NB4 (cell line): ENCODE results near the gene KRT79.

Source experiments
- MYC ChIP-seq: IDR thresholded peaks from 2 replicates; pipeline ENCODE4 v1.6.1; 2011; ENCODE audit warnings: low read depth, low read length
- POLR2A ChIP-seq: IDR thresholded peaks from 2 replicates; pipeline ENCODE4 v1.6.1; 2011; ENCODE audit warnings: mild to moderate bottlenecking; ENCODE audit not compliant: insufficient read length; ENCODE audit errors: extremely low read depth
- TF ChIP-seq, protein P1 (sequence below): IDR thresholded peaks from one replicate; pipeline ENCODE4 v1.5.1; 2012; ENCODE audit warnings: low read depth, low read length
- TF ChIP-seq, protein P2 (sequence below): IDR thresholded peaks from 2 replicates; pipeline ENCODE4 v1.6.1; 2011; ENCODE audit warnings: low read depth, low read length

DNA sequence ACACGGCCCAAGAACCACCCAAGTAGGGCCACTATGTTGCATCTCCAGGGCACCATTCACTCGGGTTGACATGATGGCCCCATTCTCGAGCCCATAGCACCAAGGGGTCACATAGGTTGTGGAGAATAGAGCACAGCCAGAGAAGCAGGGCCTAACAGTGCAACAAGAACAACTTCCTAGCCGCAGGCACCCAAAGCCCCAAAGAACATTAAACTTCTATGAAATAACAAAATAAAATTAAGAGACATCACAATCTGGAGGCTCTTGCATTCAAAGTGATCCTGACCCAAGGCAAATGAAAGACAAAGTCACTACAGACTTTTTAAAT lies 22.1 kb downstream of the KRT79 start:
- TF ChIP-seq, protein P1, sequence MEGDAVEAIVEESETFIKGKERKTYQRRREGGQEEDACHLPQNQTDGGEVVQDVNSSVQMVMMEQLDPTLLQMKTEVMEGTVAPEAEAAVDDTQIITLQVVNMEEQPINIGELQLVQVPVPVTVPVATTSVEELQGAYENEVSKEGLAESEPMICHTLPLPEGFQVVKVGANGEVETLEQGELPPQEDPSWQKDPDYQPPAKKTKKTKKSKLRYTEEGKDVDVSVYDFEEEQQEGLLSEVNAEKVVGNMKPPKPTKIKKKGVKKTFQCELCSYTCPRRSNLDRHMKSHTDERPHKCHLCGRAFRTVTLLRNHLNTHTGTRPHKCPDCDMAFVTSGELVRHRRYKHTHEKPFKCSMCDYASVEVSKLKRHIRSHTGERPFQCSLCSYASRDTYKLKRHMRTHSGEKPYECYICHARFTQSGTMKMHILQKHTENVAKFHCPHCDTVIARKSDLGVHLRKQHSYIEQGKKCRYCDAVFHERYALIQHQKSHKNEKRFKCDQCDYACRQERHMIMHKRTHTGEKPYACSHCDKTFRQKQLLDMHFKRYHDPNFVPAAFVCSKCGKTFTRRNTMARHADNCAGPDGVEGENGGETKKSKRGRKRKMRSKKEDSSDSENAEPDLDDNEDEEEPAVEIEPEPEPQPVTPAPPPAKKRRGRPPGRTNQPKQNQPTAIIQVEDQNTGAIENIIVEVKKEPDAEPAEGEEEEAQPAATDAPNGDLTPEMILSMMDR: no peak
- TF ChIP-seq, protein P2, sequence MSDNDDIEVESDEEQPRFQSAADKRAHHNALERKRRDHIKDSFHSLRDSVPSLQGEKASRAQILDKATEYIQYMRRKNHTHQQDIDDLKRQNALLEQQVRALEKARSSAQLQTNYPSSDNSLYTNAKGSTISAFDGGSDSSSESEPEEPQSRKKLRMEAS: no peak
- TF ChIP-seq POLR2A (no peak), MYC (no peak)
